ENCODE results near the gene OTOS.

Gene OTOS

DNA sequence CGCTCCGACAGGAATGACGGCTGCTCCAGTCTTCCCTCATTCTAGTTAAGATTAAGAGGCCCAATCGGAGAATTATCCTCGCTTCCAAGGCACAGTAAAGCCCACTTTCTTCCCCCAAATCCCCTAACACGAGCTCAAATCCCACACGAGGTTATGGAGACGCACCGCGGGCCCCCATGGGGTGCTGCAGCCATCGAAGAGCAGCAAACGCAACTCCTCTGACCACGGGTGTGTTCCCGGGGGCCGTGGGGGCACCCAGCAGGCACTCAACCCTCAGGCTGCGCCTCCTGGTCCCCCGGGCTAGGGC, 4.8 kb downstream of the OTOS start:
- no peak for DNase-seq

DNA sequence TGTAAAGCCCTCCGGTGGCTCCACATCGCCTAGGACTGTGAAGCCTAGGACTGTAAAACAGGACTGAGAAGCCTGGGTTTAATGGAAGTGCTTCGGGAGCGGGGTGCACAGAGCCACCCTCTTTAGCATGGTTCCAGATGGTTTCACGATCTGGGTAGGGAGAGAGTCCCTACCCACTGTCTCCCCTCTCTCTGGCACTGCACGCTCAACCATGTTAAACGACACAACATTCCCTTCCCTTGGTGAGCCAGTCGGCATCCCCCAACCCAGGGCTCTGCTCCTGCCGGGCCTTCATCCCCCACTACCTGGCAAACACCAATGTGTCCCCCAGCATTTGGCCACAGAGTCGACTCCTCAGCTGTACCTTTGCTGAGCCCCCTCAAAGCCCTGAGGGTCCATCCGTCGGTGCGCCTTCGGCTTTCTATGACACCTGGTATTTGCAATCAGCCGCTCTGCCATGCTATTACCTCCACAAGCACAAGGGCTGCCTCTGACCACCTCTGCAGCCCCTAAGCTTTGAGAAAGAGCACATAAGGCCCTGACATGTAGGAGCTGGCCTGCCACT, 5.4 kb downstream of the OTOS start:
- DNase-seq: no peak

DNA sequence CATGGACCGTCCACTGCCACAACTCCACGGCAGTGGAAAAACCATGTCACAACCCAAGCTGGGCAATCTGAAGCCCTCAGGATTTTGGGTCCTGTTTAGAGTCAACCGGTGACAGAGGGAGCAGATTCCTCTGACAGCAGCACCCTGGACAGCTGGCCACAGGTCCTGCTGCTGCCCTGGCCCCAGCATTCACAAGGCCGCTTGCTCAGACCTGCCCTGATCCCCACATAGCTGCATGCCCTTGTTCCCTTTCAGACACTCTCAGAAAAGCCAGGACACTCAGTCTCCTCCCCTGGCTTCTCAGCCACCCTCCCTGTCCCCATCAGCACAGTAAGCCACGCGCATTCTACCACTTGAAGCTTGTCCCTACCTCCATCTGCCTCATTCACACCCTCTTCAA, 6.0 kb downstream of the OTOS start:
- no peak for DNase-seq

DNA sequence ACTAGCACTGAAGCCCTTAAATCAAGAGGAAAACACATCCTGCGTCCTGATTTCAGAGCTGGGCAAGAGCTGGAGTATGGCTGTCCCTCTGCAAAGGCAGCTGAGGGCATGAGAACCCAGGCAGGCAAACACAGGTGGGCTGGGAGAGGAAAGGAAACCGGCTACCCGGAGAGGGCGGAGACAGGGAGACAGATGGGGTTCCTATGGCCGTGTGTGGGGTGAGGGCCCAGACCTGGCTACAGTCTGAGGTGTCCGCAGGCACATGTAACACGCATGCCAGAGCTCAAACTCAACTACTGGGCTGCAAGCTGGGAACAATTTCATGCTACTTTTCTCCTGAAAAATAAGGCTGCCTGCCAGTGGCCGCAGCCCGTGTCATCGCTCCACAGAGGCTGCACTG, 7.1 kb downstream of the OTOS start:
- DNase-seq: no peak

DNA sequence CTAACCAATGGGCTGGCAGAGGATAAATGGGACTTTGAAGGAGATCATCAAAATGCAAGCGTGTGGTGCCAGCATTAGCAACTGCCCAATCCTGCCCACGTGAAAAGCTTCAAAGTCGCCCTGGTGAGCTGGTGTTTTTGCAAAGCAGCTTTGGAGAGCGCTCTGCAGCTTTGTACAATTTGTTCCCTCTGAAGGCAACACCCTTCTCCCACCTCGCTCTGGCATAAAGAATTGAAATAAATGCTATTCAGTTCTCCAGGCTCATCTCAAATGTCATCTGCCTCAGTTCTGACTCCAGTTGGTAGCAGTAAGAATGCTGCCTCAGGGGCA, 7.8 kb downstream of the OTOS start:
- DNase-seq: no peak

DNA sequence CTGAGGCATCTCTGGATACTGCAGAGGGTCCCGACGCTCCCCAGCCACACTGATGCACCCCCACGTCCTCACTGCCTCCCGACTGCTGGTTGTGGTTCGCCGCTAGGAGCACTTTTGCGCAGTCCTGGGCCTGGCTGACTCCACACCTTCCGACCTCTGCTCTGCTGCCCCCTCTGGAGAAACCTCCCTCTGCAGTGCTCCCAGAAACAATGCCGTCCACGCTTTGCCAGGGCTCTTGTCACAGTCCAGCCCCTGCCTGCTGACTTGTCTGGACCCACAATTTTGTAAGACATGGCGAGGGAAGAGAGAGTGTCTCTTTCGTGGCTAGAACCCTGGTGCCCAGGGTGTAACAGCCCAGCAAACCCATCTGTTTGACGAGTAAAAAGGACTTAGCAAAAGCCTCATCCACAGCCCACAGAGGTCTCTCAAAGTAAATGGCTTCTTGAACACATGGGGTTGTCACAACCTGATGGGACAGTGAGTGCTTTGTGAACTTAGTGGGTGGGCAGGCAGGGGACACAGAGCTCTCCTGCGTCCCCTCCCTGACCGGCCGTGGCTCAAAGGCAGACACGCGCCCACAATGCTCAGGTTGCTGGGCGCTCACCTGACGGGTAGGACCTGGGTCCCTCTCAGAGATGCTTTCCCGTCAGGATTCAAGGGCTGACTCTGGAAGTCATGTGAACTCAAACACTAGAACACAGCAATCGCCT, 8.4 kb downstream of the OTOS start:
- no peak for DNase-seq

DNA sequence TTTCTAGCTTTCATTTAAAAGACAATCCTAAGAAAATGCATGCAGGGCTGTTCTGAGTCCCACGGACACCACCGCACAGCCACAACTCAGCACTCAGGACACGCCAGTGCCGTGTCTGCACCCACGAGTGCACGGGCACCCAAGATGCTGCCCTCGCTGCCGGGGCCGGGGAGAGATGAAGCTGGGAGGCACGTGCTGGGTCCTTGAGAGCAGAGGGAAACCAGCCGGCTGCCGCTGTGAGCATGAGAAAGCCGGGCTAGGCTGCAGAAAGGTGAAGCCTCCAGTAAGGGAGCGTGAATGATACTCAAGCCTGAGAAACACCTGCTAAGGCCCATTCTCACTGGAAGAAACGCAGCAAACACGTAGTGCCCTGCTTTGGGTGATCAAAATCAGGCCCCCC, 9.2 kb downstream of the OTOS start:
- DNase-seq: no peak

DNA sequence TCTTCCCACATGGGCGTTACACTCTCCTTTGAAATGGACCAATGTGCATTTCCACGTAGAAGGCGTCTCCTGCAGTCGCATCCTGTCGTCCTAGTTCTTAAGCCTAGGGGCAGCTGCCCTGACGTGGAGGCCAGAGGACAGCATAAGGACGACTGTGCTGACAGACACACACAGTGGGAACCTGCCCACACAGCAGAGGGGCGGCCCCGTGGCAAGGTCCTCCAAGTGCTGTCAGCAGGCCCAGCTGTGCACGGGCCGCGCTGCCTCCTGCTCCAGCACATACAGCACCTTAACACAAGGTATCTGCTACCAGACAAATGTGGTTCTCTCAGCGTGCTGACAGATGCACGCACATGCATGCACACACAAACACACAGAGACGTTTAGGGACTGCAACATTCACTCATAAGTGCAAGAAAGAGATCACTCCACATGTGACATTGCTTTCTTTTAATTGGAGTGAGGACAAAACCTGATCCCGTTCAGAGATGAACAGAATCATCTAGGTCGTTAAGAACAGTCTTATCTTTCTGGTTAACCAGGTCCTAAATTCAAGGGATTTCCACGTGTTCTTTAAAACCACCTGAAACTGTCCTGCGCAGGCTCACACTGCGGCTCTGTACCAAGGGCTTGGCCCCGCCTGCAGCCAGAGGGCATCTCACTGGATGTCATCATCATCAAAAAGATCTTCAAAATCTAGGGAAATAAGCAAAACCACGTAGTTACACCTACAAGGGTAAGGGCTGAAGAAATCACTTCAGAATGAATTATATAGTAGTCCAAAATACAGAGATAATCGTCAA, 9.9 kb downstream of the OTOS start:
- no peak for DNase-seq

DNA sequence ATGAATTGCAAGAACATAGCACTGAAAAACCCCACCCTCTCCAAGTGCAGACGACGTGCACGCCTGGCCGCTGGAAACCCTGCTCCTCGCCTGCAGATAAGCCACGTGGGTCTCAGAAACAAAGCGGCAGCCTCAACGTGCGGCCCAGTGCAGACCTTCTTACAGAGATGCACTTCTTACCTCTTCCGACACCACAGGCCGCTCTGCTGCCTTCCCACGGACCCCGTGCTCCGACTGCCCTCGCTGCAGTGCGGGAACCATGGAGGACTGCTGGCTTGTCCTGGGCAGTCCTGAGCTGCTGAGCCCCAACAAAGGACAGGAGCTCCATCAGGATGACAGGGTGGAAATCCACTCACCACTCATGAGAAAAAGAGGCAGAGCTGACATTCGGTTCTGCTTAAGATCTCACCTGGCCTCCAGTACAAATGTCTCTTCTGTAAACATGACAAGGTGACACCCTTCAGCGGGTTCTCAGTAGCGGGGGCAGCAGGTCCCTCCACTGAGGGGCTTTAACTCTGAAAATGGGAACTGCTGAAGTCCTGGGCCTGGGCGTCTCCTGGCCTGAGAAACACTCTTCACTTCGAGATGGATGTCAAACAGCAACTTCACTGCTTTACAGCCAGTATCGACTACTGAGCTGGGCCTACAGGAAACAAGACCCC, 10.6 kb downstream of the OTOS start:
- DNase-seq: no peak

DNA sequence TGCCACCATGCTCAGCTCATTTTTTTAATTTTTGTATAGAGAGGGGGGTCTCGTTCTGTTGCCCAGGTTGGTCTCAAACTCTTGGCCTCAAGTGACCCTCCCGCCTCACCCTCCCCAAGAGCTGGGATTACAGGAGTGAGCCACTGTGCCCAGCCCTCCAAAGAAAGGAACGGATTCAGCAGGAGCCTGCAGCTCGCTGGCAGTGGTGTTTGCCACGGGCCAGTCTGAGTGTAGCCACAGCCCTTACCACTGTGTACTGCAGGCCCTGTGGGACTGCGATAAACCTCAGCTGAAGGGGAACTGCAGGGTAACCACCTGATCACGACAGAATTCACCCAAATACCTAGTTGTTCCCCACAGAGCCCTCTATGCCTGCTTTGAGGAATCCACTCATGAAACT, 11.1 kb downstream of the OTOS start:
- no peak for DNase-seq

DNA sequence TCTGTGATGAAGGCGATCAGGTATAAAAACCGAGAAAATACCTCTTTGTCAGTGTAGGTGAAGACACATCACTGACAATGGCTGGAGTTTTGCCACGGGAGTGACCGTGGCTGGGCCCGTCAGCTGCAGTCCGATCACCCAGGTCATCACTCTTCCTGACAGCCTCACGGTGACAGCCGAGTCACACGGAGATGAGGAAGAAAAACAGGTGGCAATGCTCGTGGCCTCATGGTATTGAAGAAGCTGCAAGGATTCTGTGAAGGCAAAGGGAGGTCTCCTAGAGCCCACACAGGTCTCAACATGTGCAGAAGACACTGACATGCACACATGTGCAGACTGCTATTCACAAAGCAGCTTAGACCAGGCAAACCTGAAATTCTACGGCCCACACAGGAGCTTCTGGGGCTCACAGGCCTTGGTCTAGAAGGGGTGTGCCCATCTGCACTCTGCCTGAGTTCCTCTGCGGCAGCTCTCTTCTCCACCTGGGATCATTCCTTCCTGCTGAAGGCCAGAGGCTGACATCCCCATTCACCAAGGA, 11.8 kb downstream of the OTOS start:
- DNase-seq: no peak

DNA sequence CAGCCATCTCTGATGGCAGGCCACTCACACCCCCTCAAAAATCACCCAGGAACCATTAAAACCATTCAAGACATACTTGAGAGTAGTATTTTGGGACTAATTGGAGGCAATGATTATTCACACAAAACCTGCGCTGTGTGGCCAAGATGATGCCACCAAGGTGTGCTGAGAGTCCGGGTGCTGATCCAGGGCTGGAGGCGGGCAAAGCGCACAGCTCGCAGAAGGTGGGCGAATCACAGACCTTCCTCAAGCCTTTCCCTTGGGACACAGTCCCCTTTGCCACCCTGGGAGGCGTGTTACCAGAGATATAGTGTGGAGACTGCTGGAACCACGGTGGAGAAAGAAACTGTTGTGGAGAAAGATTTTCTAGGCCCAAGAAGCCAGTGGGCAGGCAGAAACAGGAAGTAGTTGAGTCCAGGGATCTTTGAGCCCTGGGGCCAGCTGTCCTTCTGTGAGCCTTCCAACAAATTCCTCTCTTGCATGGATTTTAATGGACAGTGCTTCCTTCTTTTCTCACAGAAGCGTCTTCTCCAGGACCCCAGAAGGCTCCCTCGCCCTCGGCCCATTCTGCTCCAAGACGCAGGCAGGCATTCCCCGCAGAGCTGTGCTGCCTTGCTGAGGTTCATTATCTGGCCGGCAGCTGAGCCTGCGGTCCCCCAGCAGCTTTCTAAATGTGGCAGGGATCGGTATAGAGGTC, 12.4 kb downstream of the OTOS start:
- DNase-seq: no peak

DNA sequence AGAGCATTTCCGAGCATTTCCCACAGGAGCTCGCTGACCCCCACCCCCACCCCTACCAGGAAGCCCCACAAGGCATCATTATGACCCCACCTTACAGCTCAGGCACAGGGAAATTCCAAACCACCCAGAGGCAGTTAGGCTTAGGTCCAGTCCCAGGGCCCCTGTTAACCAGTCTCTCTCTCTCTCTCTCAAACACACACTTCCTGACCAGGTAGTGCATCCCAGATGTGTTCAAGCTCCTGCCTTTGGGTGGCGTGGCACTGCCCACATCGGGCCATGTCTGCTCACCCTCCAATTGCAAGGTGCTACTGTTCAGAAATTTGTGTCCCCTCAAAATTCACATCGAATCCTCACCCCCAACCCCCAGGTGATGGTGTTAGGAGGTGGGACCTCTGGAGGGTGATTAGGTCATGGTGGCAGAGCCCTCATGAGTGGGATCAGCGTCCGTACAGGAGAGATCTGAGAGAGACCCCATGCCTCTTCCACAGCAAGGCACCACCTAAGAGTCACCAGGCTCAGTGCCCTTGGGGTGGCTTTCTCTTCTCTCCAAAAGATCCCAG, 13.2 kb downstream of the OTOS start:
- DNase-seq: no peak

DNA sequence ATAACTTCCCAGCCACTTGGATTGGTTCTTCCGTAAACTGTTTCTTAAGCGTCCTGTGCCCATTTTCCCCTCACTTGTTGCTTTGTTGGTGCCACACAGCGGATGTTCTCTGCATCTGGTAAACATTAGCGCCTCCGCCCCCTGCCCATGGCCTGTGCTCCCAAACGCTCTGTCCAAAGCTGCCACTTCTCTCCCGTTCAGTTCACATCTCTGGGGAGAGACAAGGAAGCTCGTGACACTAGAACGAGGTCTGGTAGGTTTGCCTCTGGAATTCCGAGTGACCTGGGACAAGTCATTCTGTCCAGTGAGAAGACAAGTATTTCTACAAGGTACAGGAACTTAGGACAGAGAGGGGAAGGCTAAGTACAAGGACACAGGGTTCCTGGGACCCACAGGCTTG, 13.7 kb downstream of the OTOS start:
- no peak for DNase-seq

DNA sequence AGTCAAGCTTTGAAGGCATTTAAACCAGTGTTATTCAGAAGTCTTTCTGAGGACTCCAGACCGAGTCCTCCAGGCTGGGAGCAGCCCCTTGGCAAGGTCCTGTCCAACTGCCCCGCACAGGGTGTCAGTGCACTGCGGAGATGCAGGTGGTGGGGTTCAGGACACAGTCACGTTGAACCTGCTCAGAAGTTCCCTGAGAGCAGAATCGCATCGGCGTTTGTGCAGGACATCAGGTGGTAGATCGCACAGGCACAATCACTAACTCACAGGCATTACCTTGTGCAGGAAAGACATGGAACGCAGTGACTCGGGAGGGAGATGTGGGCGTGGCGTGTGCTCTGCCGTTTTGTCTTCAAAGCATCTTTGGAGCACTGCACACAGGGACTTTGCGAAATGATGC, 14.7 kb downstream of the OTOS start:
- no peak for DNase-seq

DNA sequence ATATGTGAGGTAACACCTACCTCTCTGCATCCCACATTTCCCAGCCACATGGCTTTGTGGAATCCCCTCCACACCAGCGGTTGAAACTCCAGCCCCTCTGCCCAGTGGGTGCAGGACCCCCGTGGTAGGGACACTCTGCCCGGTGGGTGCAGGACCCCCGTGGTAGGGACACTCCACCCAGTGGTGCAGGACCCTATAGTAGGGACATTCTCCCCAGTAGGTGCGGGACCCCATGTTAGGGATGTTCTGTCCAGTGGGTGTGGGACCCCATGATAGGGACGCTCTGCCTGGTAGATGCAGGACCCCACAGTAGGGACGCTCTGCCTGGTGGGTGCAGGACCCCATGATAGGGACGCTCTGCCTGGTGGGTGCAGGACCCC, 15.8 kb downstream of the OTOS start:
- no peak for DNase-seq

DNA sequence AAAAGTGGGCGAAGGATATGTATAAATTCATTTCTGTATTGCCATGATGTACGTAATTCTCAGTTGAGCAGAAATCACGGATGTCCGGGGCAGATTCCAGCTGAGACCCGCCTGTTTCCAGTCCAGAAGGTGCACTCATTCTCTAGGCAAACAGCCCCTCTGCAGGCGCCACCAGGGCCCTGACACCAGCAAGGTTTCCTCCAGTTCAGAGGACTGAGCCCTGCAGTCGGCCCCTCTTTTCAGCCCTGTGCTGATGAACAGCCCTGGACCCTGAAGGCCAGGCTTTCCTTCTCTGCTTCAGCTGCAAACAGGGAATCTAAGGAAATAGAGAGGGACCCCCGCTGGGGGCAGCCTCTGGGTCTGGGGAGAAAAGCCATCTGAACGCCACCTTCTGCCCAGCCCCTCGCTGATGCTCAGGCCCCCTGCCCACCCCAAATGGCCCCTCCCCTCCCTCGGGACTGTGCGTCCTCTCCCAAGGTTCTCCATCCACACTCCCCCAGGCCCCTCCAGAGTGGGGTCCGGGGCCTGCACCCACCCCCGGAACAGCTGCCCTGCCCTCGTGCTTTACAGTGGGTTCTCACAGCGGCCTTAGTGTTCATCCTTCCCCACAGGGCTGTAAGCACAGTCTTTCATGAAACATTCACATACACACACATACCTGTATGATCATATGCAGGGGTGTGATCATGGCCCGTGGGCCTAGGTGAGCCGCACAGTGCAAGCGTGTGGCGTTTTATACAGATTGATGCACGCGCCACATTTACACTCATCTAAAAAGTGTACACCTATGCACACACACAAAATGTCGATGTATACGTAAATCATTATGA, 16.4 kb downstream of the OTOS start:
- no peak for DNase-seq

DNA sequence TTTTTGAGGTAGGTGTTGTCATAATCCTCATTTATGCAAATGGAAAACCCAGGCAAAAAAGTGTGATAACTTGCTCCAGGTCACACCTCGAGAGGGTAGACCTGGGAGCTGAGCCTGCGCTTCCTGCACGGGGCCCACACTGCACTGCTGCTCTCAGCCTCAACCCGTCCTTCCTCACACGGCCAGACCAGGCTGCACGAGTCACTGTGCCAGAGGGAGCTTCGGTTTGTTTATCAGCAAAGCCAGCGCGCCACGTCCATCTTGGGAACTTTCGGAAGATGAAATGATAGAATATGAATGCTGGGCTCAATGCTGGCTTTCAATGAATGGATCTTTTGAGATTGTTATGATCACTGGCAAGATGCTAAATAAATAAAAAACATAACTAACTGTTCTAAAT, 18.8 kb downstream of the OTOS start:
- no peak for DNase-seq

DNA sequence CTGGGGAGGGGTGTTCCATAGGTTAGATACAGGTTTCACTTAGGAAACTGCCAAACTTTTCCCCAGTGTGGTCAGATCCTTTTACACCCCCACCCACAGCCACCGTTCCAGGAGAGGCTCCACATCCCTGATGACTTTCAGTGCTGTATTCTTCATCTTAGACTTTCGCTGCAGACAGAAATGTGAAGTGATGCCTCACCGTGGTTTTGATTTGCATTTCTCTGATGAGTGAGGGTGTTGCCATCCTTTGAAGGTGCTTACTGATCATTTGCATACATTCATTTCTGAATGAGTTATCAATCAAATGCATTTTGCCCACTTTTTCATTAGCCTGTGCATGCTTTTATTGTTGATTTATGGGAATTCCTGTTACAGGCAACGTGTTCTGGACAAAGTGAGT, 19.3 kb downstream of the OTOS start:
- DNase-seq: no peak

DNA sequence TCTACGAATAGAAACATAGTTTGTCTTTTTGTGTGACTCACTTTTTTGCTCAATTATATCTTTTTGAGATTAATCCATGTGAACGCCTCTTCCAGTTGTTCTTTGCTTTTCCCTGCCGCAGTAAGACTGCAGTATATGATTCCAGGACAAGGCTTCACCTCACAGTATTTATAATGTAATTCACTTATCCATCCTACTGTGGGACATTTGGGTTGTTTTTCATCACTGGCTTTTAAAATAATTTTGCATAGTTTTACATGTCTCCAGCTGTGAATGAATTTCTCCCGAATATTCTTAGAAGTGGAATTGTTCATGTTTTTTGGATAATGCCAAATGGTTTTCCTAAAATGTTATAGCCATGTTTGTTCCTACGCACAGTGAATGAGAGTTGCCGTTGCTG, 26.2 kb downstream of the OTOS start:
- no peak for DNase-seq

DNA sequence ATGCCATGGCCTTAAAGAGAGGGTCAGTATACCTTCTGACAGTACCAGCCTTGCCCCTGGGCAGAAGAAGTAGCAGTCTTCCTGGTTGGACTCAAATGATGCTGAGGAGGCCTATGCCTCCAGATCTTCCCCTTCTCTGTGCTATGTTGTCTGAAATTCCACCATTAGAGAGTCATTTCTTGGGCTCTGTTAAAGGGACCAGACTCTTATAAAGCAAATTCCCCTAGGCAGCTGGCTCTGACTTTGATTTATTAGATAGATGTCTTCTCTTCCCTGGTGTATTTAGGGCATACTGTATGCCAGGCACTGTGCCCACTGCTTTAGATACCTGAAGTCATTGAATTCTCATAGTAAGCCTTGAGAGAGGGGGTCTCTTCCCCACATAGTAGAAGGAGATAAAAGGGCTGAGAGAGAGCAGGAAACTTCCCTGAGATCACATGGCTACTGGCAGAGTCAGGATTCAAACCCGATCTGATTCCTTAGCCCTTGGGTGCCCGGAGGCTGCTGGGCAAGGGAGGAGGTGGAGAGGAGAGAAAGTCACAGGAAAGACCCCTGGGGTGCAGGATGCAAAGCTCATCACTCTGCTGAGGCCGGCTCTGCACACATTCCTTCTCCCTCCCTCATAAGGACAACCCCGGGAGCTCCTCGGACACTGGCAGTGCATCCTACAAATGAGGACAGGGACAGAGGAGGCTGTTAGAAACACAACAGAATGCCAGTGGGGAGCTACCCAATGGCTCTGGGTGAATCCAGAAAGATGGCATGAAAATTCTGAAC, 27.4 kb downstream of the OTOS start:
- DNase-seq: no peak
